ENCODE results near the gene HMGN1.
A peak's percentile ranks its signal among the peaks of the same experiment; 100 is the strongest.

HMGN1 gene

DNA sequence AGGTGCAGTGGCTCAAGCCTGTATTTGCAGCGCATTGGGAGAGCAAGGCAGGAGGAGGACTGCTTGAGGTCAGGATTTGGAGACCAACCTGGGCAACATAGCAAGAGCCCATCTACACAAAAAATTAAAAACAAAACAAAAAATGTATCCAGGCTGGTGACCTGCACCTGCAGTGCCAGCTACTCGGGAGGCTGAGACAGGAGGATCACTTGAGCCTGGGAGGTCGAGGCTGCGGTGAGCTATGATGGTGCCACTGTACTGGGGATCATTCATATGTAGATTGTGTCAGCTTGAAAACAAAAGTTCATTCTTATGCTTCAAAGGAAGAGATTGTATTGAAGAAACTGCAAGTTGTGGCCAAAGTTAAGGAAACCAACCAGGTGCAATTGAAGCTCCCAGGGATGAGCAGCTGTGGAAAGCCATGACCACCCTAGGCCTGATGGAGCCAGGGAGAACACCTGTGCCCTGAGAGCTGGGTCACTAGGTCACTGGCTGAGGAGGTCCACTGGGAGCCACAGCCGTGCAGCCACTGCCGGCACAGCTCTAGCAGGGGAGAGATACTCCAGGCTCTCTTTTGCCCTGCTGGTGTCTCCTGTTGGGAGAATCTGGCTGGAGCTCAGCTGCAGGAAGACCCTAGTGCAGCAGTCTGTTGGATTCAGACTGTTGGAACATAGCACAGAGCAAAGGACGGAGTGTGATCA is 22.1 kb downstream of the HMGN1 start:
- no peak for DNase-seq

DNA sequence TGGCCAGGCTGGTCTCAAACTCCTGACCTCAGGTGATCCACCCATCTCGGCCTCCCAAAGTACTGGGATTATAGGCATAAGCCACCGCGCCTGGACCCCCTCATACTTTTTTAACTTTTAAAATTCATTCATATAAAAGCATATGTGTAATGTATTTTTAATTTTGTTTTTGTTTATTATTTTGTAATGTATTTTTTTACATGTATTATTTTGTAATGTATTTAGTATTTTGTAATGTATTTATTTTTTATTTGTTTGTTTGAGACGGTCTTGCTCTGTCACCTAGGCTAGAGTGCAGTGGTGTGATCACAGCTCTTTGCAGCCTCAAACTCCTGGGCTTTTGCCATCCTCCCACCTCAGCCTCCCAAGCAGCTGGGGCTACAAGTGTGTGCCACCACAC is 23.4 kb downstream of the HMGN1 start:
- DNase-seq, result no peak

GRCh38 chr21:39321424-39321823 is 27.5 kb downstream of the HMGN1 start:
- no peak for DNase-seq

- no peak for DNase-seq
These were observed 29.0 kb downstream of the HMGN1 start for GRCh38 chr21:39319814-39320332.

GRCh38 chr21:39319251-39319756 is 29.6 kb downstream of the HMGN1 start:
- no peak for DNase-seq

GRCh38 chr21:39318091-39318959 is 30.6 kb downstream of the HMGN1 start:
- no peak for DNase-seq

DNA sequence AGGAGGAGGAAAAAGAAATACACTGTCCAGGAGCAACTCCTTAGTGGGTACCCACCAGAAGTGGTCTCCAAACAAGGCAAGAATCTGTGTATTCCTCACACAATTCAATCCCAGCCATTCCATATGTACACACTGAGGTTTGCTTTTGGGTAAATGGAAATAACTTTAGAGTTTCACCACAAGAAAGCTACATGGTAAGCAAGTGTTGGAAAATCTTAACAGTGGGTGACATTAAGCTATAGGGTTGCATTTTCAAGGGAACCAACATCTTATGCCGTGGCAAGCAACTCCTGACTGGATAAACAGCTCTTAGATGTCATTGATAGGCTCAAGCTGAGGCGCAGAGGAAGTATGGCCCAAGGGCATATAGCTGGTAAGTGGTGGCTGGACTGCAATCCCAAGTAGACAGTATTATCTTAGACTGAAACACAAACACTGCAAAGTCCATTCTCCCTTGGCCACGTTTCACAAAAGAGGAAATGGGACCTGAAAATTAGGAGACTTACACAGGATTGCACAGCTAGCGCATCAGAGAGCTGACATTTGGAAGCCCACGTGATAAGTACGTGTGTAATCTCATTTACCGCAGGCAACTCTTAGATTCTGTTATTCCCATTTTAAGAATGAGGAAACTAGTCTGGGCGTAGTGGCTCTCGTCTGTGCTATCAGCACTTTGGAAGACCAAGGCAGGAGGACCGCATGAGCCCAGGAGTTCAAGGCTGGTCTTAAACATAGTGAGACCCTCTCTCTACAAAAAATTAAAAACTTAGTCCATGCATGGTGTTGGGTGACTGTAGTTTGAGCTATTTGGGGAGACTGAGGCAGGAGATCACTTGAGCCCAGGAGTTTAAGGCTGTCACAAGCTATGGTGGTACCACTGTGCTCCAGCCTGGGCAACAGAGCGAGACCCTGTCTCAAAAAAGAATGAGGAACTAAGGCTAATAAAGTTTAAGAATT is 31.5 kb downstream of the HMGN1 start:
- no peak for DNase-seq

DNA sequence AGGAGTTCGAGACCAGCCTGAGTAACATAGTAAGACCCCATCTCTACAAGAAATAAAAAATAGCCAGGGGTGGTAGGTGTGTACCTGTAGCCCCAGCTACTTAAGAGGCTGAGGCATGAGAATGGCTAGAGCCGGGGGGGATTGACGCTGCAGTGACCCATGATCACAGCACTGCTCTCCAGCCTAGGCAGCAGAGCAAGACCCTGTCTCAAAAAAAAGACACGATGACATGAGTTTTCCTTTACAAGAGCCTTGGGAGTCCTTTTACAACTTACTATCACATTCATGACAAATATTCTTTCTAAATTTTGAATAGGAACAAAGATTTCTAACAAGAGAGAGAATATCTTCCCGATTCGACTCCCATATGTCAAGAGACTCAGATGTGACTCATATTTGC is 32.2 kb downstream of the HMGN1 start:
- no peak for DNase-seq

DNA sequence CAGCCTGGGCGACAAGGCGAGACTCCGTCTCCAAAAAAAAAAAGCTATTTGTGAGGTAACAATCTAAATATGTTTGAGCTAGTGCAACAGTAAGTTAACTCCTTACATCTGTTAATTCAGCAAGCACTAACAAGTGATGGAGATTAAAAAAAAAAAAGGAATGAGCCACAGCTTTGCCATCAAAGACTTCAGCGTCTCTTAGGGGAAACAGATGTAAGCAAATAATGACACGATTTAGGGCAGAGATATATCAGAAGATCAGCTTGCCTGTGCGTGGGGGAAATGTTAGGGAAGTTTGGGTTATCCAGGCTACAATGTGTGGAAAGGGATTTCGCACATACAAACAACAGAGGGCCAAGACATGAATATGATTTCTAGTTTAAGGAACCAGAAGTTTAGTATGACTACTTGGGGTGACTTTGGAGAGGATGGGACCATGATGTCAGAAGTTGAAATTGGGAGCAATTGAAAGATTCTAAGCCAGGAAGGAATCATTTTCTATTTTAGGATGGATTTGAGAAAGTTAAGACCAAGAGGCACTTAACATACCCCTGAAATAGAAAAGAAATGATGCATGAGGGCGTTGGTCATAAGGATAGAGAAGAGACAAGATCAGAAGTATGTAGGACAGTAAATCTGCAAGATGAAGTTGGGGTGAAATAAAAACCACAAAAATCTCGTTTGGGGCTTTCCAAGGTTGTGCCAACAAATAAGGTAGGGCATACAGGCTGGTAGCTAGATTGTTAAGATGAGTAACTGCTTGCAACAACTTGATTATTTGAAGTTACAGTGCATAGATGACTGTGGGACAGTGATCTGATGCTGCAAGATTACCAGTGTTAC is 33.1 kb downstream of the HMGN1 start:
- DNase-seq, result no peak

GRCh38 chr21:39314143-39315027 is 34.5 kb downstream of the HMGN1 start:
- DNase-seq, result peak; percentile 66

DNA sequence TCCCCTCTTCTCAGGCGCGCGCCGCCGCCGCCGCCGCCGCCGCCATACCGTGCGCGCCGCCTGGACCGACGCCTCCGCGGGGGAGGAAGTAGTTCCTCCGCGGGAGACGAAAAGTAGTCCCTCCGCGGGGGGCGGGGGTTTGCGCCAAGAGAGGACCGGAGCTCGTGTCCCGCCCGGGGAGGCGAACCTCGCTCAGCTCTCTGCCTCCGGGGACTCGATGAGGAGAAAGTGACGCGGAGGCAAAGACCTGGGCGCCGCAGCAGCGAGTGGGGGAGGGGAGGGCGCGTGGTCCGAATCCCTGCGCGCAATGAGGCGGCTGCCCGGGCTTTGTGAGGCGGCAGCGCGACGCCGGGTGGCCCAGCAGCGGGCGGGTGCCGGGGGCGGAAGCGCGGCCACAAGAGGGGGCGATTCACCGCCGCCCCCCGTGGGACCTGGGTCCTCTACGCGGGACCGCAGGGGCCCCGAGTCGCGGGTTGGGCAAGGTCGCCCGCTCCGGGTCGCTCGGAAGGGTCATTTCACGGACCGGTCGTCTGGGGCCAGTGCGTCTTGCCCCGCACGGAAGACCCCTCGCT is 35.2 kb downstream of the HMGN1 start, which contains the start of gene BRWD1:
BRWD1 (minus strand) TSS at position 62 of the 572 bp plus-strand sequence. CDS start 141 bp downstream, outside the sequence.
- DNase-seq, result peak; percentile 84

GRCh38 chr21:39313042-39313570 is 35.8 kb downstream of the HMGN1 start:
- no peak for DNase-seq

GRCh38 chr21:39312112-39313041 is 36.5 kb downstream of the HMGN1 start:
- peak; percentile 83 for DNase-seq

DNA sequence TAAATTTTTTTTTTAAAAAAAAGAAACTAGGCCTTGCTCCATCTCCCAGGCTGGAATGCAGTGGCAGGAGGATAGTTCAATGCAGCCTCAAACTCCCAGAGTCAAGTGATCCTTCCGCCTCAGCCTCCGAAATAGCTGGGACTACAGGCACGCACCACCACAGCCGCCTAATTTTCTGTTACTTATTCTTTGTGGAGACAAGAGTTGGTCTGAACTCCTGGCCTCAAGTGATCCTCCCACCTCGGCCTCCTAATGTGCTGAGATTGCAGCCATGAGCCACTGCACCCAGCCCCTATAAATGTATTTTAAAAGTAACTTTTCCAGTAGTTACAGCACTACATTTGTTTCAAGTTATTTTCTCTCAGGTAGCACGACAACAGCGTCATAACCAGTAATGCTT is 37.7 kb downstream of the HMGN1 start:
- no peak for DNase-seq

- no peak for DNase-seq
These were observed 41.4 kb downstream of the HMGN1 start for GRCh38 chr21:39307466-39307865.

- DNase-seq, result no peak
These were observed 48.3 kb downstream of the HMGN1 start for GRCh38 chr21:39300587-39300986.

- DNase-seq, result no peak
These were observed 52.0 kb downstream of the HMGN1 start for GRCh38 chr21:39296891-39297290.

Measured in HCEC 1CT (cell line).